Endodermal cell (in vitro differentiated cells): Measurements from ENCODE around the gene TMPRSS13. TPM values are rescaled to one million over a fixed set of nuclear protein-coding genes. Genes with fewer than 3 reads are reported as not detected.

Experiments used
- DNase-seq: peaks from one replicate; pipeline ENCODE4 v3.0.0-alpha.2; 2017
- H3K27ac ChIP-seq: 2 replicates; pipeline ENCODE4 v1.5.1; 2013; ENCODE audit warnings: mild to moderate bottlenecking, low read depth, low read length, moderate library complexity
- H3K27me3 ChIP-seq: 2 replicates; pipeline ENCODE4 v1.6.1; 2013; ENCODE audit warnings: mild to moderate bottlenecking, low read length, moderate library complexity; ENCODE audit not compliant: insufficient read depth, control insufficient read depth, poor library complexity, severe bottlenecking
- H3K36me3 ChIP-seq: 2 replicates; pipeline ENCODE4 v1.7.0; 2013; ENCODE audit warnings: mild to moderate bottlenecking, low read length, moderate library complexity; ENCODE audit not compliant: control insufficient read depth, insufficient read depth
- H3K4me1 ChIP-seq: one replicate; pipeline ENCODE4 v1.7.0; 2013; ENCODE audit warnings: low read length; ENCODE audit not compliant: control insufficient read depth, insufficient read depth
- H3K4me3 ChIP-seq: 2 replicates; pipeline ENCODE4 v1.5.1; 2013; ENCODE audit warnings: mild to moderate bottlenecking, low read length, moderate library complexity
- H3K9ac ChIP-seq: 2 replicates; pipeline ENCODE4 v1.6.1; 2013; ENCODE audit warnings: mild to moderate bottlenecking, low read length, moderate library complexity; ENCODE audit not compliant: poor library complexity, severe bottlenecking; ENCODE audit errors: extremely low read depth
- H3K9me3 ChIP-seq: 2 replicates; pipeline ENCODE4 v1.6.1; 2013; ENCODE audit warnings: mild to moderate bottlenecking, low read length, moderate library complexity; ENCODE audit not compliant: control insufficient read depth
- H3K27ac Mint-ChIP-seq: 2 replicates; pipeline ENCODE4 v1.8.0; 2020; ENCODE audit warnings: mixed read lengths
- H3K27me3 Mint-ChIP-seq: 2 replicates; pipeline ENCODE4 v1.8.0; 2021; ENCODE audit warnings: mild to moderate bottlenecking, mixed read lengths; ENCODE audit not compliant: insufficient read depth
- H3K36me3 Mint-ChIP-seq: 2 replicates; pipeline ENCODE4 v1.8.0; 2020; ENCODE audit warnings: low read depth, mixed read lengths
- H3K4me1 Mint-ChIP-seq: 2 replicates; pipeline ENCODE4 v1.8.0; 2020; ENCODE audit warnings: mixed read lengths
- H3K4me3 Mint-ChIP-seq: 2 replicates; pipeline ENCODE4 v1.8.0; 2020; ENCODE audit warnings: mild to moderate bottlenecking, moderate library complexity, mixed read lengths
- H3K9me3 Mint-ChIP-seq: 2 replicates; pipeline ENCODE4 v1.8.0; 2020; ENCODE audit warnings: mild to moderate bottlenecking, mixed read lengths
- CTCF ChIP-seq: fragments of 200-600 bp; sonication (generic); conservative IDR thresholded peaks from 2 replicates; pipeline ENCODE4 v1.5.0; 2021; ENCODE audit warnings: antibody characterized with exemption, mild to moderate bottlenecking
- WGBS, 2 experiments: methylation state at CpG; one replicate each; pipeline versions ENCODE4 v1.1.5 to v1.1.7; 2013; ENCODE audit warnings: missing lambda C conversion rate in 2 of 2, mixed read lengths in 1 of 2; ENCODE audit not compliant: insufficient coverage in 1 of 2, insufficient read length in 1 of 2; 5-methylcytosine and 5-hydroxymethylcytosine counted together
- total RNA-seq, 2 donors: library from RNA; stranded (reverse); fragmentation: NEBNext Ultra II Directional in 1 of 2; extraction: Animal tissue kit (Norgen Biotek cat#: 25700) in 1 of 2; gene quantifications; 2 replicates in 1 of 2; 3 replicates in 1 of 2; pipeline ENCODE4 v1.2.1, GENCODE V29; 2021

The TMPRSS13 gene
- total RNA-seq, 2 donors from 2014 or later: 2.5 to 6.4 TPM

- Mint-ChIP-seq H3K9me3 (peaks cover 9% of the 10 kb centered on the region), H3K4me1 (peaks cover 11% of the 10 kb centered on the region)
These were observed 47.8 kb upstream of the TMPRSS13 start for GRCh38 chr11:117977029-117977428.

GRCh38 chr11:117976445-117976844 is 47.2 kb upstream of the TMPRSS13 start:
- no peak for TF ChIP-seq CTCF
- no peak overlapping the region for H3K27ac ChIP-seq
- DNase-seq: no peak
- H3K4me1 Mint-ChIP-seq: peaks cover 11% of the 10 kb centered on the region
- H3K4me3 ChIP-seq: no peak overlapping the region
- H3K36me3 ChIP-seq: no peaks in the 10 kb centered on the region
- H3K36me3 Mint-ChIP-seq: no peaks in the 10 kb centered on the region
- no peaks in the 10 kb centered on the region for H3K9me3 ChIP-seq
- no peak overlapping the region for H3K4me3 Mint-ChIP-seq
- peaks cover 9% of the 10 kb centered on the region for H3K9me3 Mint-ChIP-seq
- 87 to 89% methylated on average over 3 to 4 of the region's 4 CpGs for WGBS, 2 experiments
- H3K27ac Mint-ChIP-seq: no peak overlapping the region
- H3K27me3 Mint-ChIP-seq: peaks cover 27% of the 10 kb centered on the region
- H3K27me3 ChIP-seq: no peaks in the 10 kb centered on the region
- H3K9ac ChIP-seq: no peak overlapping the region
- H3K4me1 ChIP-seq: peaks cover 4% of the 10 kb centered on the region

More at GRCh38 chr11:117977029-117977428, 47.8 kb upstream of the TMPRSS13 start:
- WGBS, 2 experiments: 80 to 93% methylated on average over 4 to 5 of the region's 5 CpGs
- H3K36me3 Mint-ChIP-seq: no peaks in the 10 kb centered on the region
- no peak for DNase-seq
- H3K27ac Mint-ChIP-seq: no peak overlapping the region
- TF ChIP-seq CTCF: no peak
- Histone ChIP-seq H3K36me3 (no peaks in the 10 kb centered on the region), H3K9ac (no peak overlapping the region), H3K4me3 (no peak overlapping the region), H3K27ac (no peak overlapping the region), H3K27me3 (no peaks in the 10 kb centered on the region), H3K4me1 (peaks cover 4% of the 10 kb centered on the region), H3K9me3 (no peaks in the 10 kb centered on the region)
- no peak overlapping the region for H3K4me3 Mint-ChIP-seq
- peaks cover 30% of the 10 kb centered on the region for H3K27me3 Mint-ChIP-seq

GRCh38 chr11:117973503-117973860 is 44.3 kb upstream of the TMPRSS13 start:
- H3K4me1 Mint-ChIP-seq: peaks cover 2% of the 10 kb centered on the region
- peaks cover 6% of the 10 kb centered on the region for H3K9me3 Mint-ChIP-seq
- no peak overlapping the region for H3K27ac Mint-ChIP-seq
- no peak overlapping the region for H3K9ac ChIP-seq
- no peaks in the 10 kb centered on the region for H3K4me1 ChIP-seq
- TF ChIP-seq CTCF: no peak
- 93 to 94% methylated on average over 4 of the region's 4 CpGs for WGBS, 2 experiments
- no peaks in the 10 kb centered on the region for H3K36me3 Mint-ChIP-seq
- H3K4me3 Mint-ChIP-seq: no peak overlapping the region
- no peaks in the 10 kb centered on the region for H3K36me3 ChIP-seq
- H3K27me3 Mint-ChIP-seq: peaks cover 24% of the 10 kb centered on the region
- no peak for DNase-seq
- H3K4me3 ChIP-seq: no peak overlapping the region
- no peaks in the 10 kb centered on the region for H3K9me3 ChIP-seq
- no peak overlapping the region for H3K27ac ChIP-seq
- peaks cover 3% of the 10 kb centered on the region for H3K27me3 ChIP-seq
